ENCODE results near the gene KCNH1. TPM values are rescaled to one million over a fixed set of nuclear protein-coding genes. Genes with fewer than 3 reads are reported as not detected.

KCNH1 gene
- total RNA-seq, 1 donor from 2014 or later, result 15.5 TPM

DNA sequence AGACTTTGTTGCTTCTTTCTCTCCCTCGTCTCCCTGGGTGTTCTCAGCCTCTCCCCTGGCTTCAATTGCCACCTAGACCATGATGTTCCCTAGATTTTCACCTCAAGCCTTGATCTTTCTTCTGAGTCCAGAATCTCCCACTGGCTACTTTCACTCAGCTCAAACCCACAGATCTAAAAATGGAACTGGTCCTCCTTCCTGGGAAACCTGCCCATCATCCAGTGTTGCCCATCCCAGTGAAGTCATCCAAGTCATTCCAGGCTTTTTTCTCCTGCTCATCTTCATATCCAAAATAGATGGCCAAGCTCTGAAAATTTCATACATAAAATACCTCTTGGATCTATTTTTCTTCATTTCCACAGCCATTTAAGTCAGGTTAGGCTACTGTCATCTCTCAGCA, 347.4 kb downstream of the KCNH1 start:
- H3K27ac Mint-ChIP-seq (ENCODE audit: unreplicated experiment), result no peak overlapping the region
- no peak overlapping the region for H3K4me3 ChIP-seq (ENCODE audit: insufficient read depth, low read depth, low read length)
- FAIRE-seq (no peak), DNase-seq (ENCODE audit: low read depth) (no peak)
- H3K79me2 ChIP-seq (ENCODE audit: insufficient read depth, low read length), result no peaks in the 10 kb centered on the region
- H4K20me1 ChIP-seq (ENCODE audit: insufficient read depth, low read length), result no peaks in the 10 kb centered on the region
- H3K9me3 ChIP-seq (ENCODE audit: insufficient read depth, low read depth, low read length), result no peaks in the 10 kb centered on the region
- H3K4me1 Mint-ChIP-seq (ENCODE audit: low read depth, unreplicated experiment), result peaks cover 6% of the 10 kb centered on the region
- no peak overlapping the region for H2AFZ ChIP-seq (ENCODE audit: low read depth, low read length)
- H3K4me2 ChIP-seq (ENCODE audit: low read length), result no peak overlapping the region
- no peak overlapping the region for H3K9ac ChIP-seq (ENCODE audit: low read length)
- peaks cover 2% of the 10 kb centered on the region for H3K9me3 Mint-ChIP-seq (ENCODE audit: unreplicated experiment)
- no peaks in the 10 kb centered on the region for H3K4me1 ChIP-seq (ENCODE audit: insufficient read depth, low read length)
- H3K36me3 Mint-ChIP-seq (ENCODE audit: low read depth, unreplicated experiment), result peaks cover 28% of the 10 kb centered on the region
- H3K27ac ChIP-seq (ENCODE audit: low read depth, low read length), result no peak overlapping the region
- no peaks in the 10 kb centered on the region for H3K27me3 ChIP-seq (ENCODE audit: insufficient read depth, low read length)
- peaks cover 8% of the 10 kb centered on the region for H3K27me3 Mint-ChIP-seq (ENCODE audit: low read depth, unreplicated experiment)
- TF ChIP-seq CTCF (IDR thresholded peaks at IDR 0.05; ENCODE audit: insufficient read depth, low read depth, low read length) (no peak), EZH2 (IDR thresholded peaks at IDR 0.05; ENCODE audit: insufficient read depth, low read length) (no peak)
- H3K36me3 ChIP-seq (ENCODE audit: insufficient read depth, low read length), result no peaks in the 10 kb centered on the region
- no peak overlapping the region for H3K4me3 Mint-ChIP-seq (ENCODE audit: unreplicated experiment)

- Histone ChIP-seq H3K9ac (ENCODE audit: low read length) (no peak overlapping the region), H3K27ac (ENCODE audit: low read depth, low read length) (no peak overlapping the region), H3K9me3 (ENCODE audit: insufficient read depth, low read depth, low read length) (no peaks in the 10 kb centered on the region), H3K4me3 (ENCODE audit: insufficient read depth, low read depth, low read length) (no peak overlapping the region), H2AFZ (ENCODE audit: low read depth, low read length) (no peak overlapping the region), H3K79me2 (ENCODE audit: insufficient read depth, low read length) (no peaks in the 10 kb centered on the region), H3K27me3 (ENCODE audit: insufficient read depth, low read length) (no peaks in the 10 kb centered on the region), H4K20me1 (ENCODE audit: insufficient read depth, low read length) (no peaks in the 10 kb centered on the region), H3K4me1 (ENCODE audit: insufficient read depth, low read length) (no peaks in the 10 kb centered on the region), H3K4me2 (ENCODE audit: low read length) (no peak overlapping the region), H3K36me3 (ENCODE audit: insufficient read depth, low read length) (no peaks in the 10 kb centered on the region)
- TF ChIP-seq CTCF (IDR thresholded peaks at IDR 0.05; ENCODE audit: insufficient read depth, low read depth, low read length), result no peak
- TF ChIP-seq EZH2 (IDR thresholded peaks at IDR 0.05; ENCODE audit: insufficient read depth, low read length), result no peak
- Mint-ChIP-seq H3K27me3 (ENCODE audit: low read depth, unreplicated experiment) (peaks cover 11% of the 10 kb centered on the region), H3K36me3 (ENCODE audit: low read depth, unreplicated experiment) (peaks cover 37% of the 10 kb centered on the region), H3K9me3 (ENCODE audit: unreplicated experiment) (peaks cover 2% of the 10 kb centered on the region), H3K4me3 (ENCODE audit: unreplicated experiment) (no peak overlapping the region), H3K27ac (ENCODE audit: unreplicated experiment) (no peak overlapping the region), H3K4me1 (ENCODE audit: low read depth, unreplicated experiment) (no peaks in the 10 kb centered on the region)
- FAIRE-seq, result no peak
- no peak for DNase-seq (ENCODE audit: low read depth)
Observed at GRCh38 chr1:210783925-210784324, 350.0 kb downstream of the KCNH1 start.

- FAIRE-seq (no peak), DNase-seq (ENCODE audit: low read depth) (no peak)
- no peaks in the 10 kb centered on the region for H3K36me3 ChIP-seq (ENCODE audit: insufficient read depth, low read length)
- Mint-ChIP-seq H3K27me3 (ENCODE audit: low read depth, unreplicated experiment) (peaks cover 11% of the 10 kb centered on the region), H3K4me1 (ENCODE audit: low read depth, unreplicated experiment) (no peaks in the 10 kb centered on the region), H3K9me3 (ENCODE audit: unreplicated experiment) (peaks cover 2% of the 10 kb centered on the region), H3K36me3 (ENCODE audit: low read depth, unreplicated experiment) (peaks cover 38% of the 10 kb centered on the region), H3K4me3 (ENCODE audit: unreplicated experiment) (no peak overlapping the region), H3K27ac (ENCODE audit: unreplicated experiment) (no peak overlapping the region)
- TF ChIP-seq EZH2 (IDR thresholded peaks at IDR 0.05; ENCODE audit: insufficient read depth, low read length) (no peak), CTCF (IDR thresholded peaks at IDR 0.05; ENCODE audit: insufficient read depth, low read depth, low read length) (no peak)
- H3K9ac ChIP-seq (ENCODE audit: low read length), result no peak overlapping the region
- H3K4me3 ChIP-seq (ENCODE audit: insufficient read depth, low read depth, low read length), result no peak overlapping the region
- no peaks in the 10 kb centered on the region for H3K79me2 ChIP-seq (ENCODE audit: insufficient read depth, low read length)
- no peak overlapping the region for H3K27ac ChIP-seq (ENCODE audit: low read depth, low read length)
- H4K20me1 ChIP-seq (ENCODE audit: insufficient read depth, low read length), result no peaks in the 10 kb centered on the region
- H2AFZ ChIP-seq (ENCODE audit: low read depth, low read length), result no peak overlapping the region
- no peaks in the 10 kb centered on the region for H3K4me1 ChIP-seq (ENCODE audit: insufficient read depth, low read length)
- no peaks in the 10 kb centered on the region for H3K9me3 ChIP-seq (ENCODE audit: insufficient read depth, low read depth, low read length)
- no peaks in the 10 kb centered on the region for H3K27me3 ChIP-seq (ENCODE audit: insufficient read depth, low read length)
- H3K4me2 ChIP-seq (ENCODE audit: low read length), result no peak overlapping the region
Observed at GRCh38 chr1:210781652-210782051, 352.3 kb downstream of the KCNH1 start.

Data from astrocyte (in vitro differentiated cells and primary cell).